ENCODE results near the gene ATP2B3. TPM values are rescaled to one million over a fixed set of nuclear protein-coding genes. Genes with fewer than 3 reads are reported as not detected.

The ATP2B3 gene
- total RNA-seq, 1 donor from 2014 or later: not detected

DNA sequence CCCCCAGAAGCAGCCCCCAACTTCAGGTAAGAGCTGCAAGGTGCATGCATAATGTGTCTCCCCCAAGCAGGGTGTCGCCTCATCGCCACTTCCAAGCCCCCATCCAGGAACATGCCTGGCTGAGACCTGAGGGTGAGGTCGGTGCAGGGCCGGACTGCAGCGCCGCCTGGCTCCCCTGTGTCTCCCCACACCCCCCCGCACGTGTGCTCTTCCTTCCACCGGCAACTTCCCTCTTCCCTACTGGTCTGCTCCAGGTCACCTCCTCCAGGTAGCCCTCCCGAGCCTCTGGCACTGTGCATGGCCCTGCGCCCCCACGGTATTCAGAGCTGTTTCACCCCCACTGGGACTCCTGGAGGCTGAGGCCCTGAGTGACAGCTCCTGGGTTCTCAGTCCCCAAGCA is 24.9 kb upstream of the ATP2B3 start:
- Mint-ChIP-seq H3K9me3 (no peaks in the 10 kb centered on the region), H3K27ac (no peak overlapping the region), H3K27me3 (ENCODE audit: low read depth) (peaks cover 1% of the 10 kb centered on the region), H3K36me3 (ENCODE audit: low read depth) (no peaks in the 10 kb centered on the region), H3K4me3 (ENCODE audit: low read depth) (no peak overlapping the region), H3K4me1 (ENCODE audit: low read depth) (no peaks in the 10 kb centered on the region)
- intact Hi-C loops (cut with micrococcal nuclease): no loop called here
- no peak for DNase-seq (ENCODE audit: low spot score)

DNA sequence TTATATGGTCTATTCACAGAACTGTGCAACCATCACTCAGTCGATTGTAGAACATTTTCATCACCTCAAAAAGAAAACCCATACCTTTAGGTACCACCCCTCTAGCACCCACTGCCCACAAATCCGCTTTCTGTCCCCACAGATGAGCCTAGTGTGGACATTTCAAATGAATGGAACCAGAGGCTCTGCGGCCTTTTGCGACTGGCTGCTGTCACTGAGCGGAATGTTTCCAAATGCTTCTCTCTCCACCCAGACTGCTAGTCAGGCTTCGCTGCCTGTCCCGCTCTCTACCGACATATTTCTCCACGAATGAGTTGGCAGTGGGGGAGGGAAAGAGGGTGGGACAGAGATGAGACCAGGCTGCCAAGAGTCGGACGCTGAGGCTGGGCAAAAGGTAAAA is 24.4 kb upstream of the ATP2B3 start:
- no peaks in the 10 kb centered on the region for H3K4me1 Mint-ChIP-seq (ENCODE audit: low read depth)
- peaks cover 1% of the 10 kb centered on the region for H3K27me3 Mint-ChIP-seq (ENCODE audit: low read depth)
- no peak for DNase-seq (ENCODE audit: low spot score)
- intact Hi-C loops (cut with micrococcal nuclease): no loop called here
- H3K9me3 Mint-ChIP-seq: no peaks in the 10 kb centered on the region
- no peak overlapping the region for H3K27ac Mint-ChIP-seq
- H3K4me3 Mint-ChIP-seq (ENCODE audit: low read depth): no peak overlapping the region
- no peaks in the 10 kb centered on the region for H3K36me3 Mint-ChIP-seq (ENCODE audit: low read depth)

DNA sequence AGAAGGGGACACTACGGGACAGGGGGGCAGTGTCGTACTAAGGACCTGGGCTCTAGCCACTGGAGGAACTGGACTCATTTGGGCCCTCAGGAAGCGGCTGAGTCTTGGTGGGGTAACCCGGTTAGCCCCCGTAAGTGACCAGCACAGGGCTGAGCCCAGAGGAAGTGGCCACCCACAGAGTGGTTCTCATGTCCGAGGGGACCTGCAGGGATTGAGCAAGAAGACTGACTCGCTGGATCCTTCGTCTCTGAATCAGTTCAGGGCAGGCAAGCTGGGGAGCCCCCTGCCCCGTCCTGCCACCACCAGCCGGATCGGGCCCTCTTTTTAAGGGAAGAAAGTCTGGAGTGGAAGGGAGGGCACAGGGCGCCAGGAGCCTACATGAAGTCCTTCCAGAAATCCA is 23.4 kb upstream of the ATP2B3 start:
- Mint-ChIP-seq H3K36me3 (ENCODE audit: low read depth) (no peaks in the 10 kb centered on the region), H3K9me3 (no peaks in the 10 kb centered on the region), H3K4me1 (ENCODE audit: low read depth) (no peaks in the 10 kb centered on the region), H3K4me3 (ENCODE audit: low read depth) (no peak overlapping the region), H3K27me3 (ENCODE audit: low read depth) (peaks cover 1% of the 10 kb centered on the region), H3K27ac (no peak overlapping the region)
- no peak for DNase-seq (ENCODE audit: low spot score)
- intact Hi-C loops (cut with micrococcal nuclease): no loop called here

DNA sequence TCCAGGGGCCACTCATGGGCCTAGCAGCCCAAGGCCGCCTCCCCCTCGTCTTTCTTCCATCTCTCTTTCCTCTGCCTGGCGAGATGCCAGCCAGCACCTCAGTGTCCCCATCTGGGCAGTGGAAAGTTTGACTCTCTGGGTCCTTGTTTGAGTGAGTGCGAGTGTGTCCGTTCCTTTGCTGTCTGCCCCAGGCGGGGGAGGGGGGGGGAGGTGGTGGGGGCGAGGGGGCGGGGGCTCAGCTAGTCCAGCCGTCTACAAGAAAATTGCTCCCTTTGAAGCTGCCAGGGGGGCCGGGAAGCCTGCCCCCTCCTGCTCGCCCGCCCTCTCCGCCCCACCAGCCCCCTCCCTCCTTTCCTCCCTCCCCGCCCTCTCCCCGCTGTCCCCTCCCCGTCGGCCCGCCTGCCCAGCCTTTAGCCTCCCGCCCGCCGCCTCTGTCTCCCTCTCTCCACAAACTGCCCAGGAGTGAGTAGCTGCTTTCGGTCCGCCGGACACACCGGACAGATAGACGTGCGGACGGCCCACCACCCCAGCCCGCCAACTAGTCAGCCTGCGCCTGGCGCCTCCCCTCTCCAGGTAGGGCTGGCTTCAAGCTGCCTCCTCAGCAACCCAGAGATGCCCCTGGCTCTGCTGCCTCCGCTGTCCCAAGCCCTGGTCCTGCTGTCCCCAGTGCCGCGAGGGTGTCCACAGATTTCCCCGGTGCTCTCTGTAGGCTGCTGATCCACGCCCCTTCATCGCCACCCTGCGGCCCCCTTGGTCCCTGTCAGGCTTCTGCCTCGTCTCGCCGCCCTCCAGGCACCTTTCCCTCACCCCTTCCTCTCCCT is 22.7 kb upstream of the ATP2B3 start, which contains the start of gene BGN:
TSS of gene BGN (plus strand) at position 440 of the 821 bp plus-strand sequence. CDS start 9,652 bp downstream, outside the sequence.
- DNase-seq (ENCODE audit: low spot score): no peak
- H3K4me3 Mint-ChIP-seq (ENCODE audit: low read depth): no peak within 1 kb of the TSS
- H3K27ac Mint-ChIP-seq: no peak within 1 kb of the TSS
- intact Hi-C loops (cut with micrococcal nuclease): no loop called here
- no peaks in the 10 kb centered on the region for H3K36me3 Mint-ChIP-seq (ENCODE audit: low read depth)
- H3K9me3 Mint-ChIP-seq: no peaks in the 10 kb centered on the region
- peaks cover 1% of the 10 kb centered on the region for H3K27me3 Mint-ChIP-seq (ENCODE audit: low read depth)
- H3K4me1 Mint-ChIP-seq (ENCODE audit: low read depth): no peaks in the 10 kb centered on the region

DNA sequence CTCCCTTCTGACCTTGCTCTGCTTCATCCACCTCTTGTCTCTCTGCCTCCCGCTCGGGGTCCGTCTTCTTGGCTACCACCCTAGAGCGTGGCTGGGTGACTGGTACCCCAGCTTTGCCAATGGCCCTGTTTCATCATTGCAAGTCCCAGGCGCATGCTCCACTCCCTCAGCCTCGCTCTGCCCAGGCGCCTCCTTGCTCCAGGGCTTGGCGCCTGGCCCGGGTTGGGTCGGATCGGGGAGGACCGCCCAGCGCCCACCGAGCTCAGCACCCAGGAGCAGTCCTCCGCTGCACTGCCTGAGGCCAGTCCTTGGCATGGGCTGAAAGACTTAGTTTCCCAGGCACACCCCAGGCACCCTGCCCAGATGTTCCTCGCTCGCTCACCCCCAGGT is 22.1 kb upstream of the ATP2B3 start:
- no peaks in the 10 kb centered on the region for H3K9me3 Mint-ChIP-seq
- no peaks in the 10 kb centered on the region for H3K36me3 Mint-ChIP-seq (ENCODE audit: low read depth)
- intact Hi-C loops (cut with micrococcal nuclease): no loop called here
- H3K4me3 Mint-ChIP-seq (ENCODE audit: low read depth): no peak overlapping the region
- no peak for DNase-seq (ENCODE audit: low spot score)
- peaks cover 1% of the 10 kb centered on the region for H3K27me3 Mint-ChIP-seq (ENCODE audit: low read depth)
- no peaks in the 10 kb centered on the region for H3K4me1 Mint-ChIP-seq (ENCODE audit: low read depth)
- H3K27ac Mint-ChIP-seq: no peak overlapping the region

DNA sequence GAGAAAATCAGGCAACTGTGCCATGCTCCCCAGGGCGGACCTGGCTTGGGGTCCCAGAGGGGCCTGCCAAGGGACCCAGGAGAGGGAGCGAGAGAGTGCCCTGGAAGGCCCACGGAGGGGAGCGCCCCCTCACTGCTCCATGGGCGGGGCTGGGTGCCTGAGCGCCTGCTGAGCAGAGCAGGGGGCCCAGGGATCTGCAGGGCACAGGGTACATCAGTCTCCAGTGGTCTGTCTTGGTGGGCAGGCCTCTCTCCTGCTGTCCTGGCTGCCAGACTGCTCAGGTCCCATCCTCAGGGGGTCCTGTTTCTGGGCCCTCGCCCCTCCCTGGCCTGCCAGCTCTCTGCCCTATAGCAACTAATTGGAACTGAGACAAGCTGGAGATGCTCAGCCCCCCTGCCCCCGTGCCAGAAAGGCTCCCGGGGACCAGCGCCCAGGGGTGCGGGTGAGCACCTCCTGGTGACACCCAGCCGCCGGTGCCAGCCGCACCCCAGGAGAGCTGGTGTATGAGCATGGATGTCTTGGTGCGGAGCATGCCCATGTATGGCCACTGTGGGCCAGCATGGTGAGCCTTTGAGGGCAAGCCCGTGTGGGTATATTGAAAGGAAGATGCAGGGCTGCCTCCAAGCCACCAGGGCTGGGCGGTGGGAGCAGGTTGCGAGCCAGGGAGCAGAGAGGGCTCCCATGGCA is 21.4 kb upstream of the ATP2B3 start:
- no peaks in the 10 kb centered on the region for H3K9me3 Mint-ChIP-seq
- no peak for DNase-seq (ENCODE audit: low spot score)
- no peaks in the 10 kb centered on the region for H3K36me3 Mint-ChIP-seq (ENCODE audit: low read depth)
- H3K4me3 Mint-ChIP-seq (ENCODE audit: low read depth): no peak overlapping the region
- intact Hi-C loops (cut with micrococcal nuclease): no loop called here
- peaks cover 1% of the 10 kb centered on the region for H3K27me3 Mint-ChIP-seq (ENCODE audit: low read depth)
- H3K4me1 Mint-ChIP-seq (ENCODE audit: low read depth): no peaks in the 10 kb centered on the region
- H3K27ac Mint-ChIP-seq: no peak overlapping the region

DNA sequence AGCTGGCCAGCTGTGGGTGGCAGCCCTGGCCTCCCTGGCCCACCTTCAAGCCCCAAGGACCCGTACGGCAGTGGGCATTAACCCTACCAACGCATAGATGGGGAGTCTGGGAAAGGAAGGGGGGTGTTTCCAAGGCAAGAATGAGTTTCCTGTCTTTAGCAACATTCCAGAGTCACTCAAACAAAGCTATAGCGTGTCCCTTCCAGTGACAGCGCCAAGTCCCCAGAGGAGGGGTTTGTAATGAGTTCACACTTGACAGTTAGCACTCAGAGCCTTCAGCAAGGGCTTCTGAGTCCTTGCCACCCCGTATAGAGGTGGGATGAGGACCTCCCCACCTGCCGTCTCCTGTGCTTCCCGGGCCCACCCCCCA is 20.9 kb upstream of the ATP2B3 start:
- H3K4me3 Mint-ChIP-seq (ENCODE audit: low read depth): no peak overlapping the region
- no peak for DNase-seq (ENCODE audit: low spot score)
- H3K9me3 Mint-ChIP-seq: no peaks in the 10 kb centered on the region
- peaks cover 1% of the 10 kb centered on the region for H3K27me3 Mint-ChIP-seq (ENCODE audit: low read depth)
- no peak overlapping the region for H3K27ac Mint-ChIP-seq
- no peaks in the 10 kb centered on the region for H3K4me1 Mint-ChIP-seq (ENCODE audit: low read depth)
- intact Hi-C loops (cut with micrococcal nuclease): no loop called here
- no peaks in the 10 kb centered on the region for H3K36me3 Mint-ChIP-seq (ENCODE audit: low read depth)

DNA sequence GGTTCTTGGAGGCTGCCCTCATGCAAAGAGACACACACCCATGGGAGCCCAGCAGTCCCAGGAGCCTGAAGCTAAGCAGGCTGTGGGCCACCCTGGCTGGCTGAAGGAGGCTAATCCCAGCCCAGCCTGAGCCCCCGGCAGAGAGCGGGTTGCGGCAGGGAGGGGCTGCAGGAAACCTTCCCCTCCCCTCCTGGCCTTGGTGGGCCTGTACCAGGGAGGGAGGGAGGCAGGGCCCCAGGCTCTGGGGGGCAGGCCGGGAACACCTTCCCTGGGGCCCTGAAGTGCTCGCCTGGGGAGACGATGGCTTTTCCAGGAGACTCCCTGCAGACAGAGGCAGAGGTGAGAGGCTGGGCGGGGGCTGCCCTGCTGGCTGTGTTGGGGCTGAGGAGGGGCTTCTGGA is 19.0 kb upstream of the ATP2B3 start:
- Mint-ChIP-seq H3K27ac (no peak overlapping the region), H3K4me3 (ENCODE audit: low read depth) (no peak overlapping the region), H3K27me3 (ENCODE audit: low read depth) (peaks cover 1% of the 10 kb centered on the region), H3K9me3 (no peaks in the 10 kb centered on the region), H3K36me3 (ENCODE audit: low read depth) (no peaks in the 10 kb centered on the region), H3K4me1 (ENCODE audit: low read depth) (no peaks in the 10 kb centered on the region)
- no peak for DNase-seq (ENCODE audit: low spot score)
- intact Hi-C loops (cut with micrococcal nuclease): no loop called here

DNA sequence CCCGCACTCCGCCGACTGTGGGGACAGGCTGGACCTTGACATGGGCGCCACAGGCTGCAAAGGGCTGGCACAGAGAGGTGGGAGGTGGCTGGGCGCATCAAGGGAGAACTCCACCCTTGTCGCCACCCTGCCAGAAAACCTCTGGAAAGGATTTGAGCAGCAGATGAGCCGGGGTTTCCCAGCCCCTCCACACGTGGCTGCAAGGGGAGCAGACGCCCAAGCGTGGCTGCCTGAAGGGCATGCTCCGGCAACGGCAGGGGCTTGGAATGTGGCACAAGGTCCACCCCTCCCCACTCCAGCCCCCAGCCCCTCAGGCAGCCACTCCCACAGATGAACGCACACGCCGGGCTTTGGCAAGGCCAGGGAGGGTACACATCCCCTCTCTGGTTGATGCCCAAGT is 18.1 kb upstream of the ATP2B3 start:
- intact Hi-C loops (cut with micrococcal nuclease): no loop called here
- no peak overlapping the region for H3K27ac Mint-ChIP-seq
- no peaks in the 10 kb centered on the region for H3K9me3 Mint-ChIP-seq
- no peaks in the 10 kb centered on the region for H3K36me3 Mint-ChIP-seq (ENCODE audit: low read depth)
- H3K4me3 Mint-ChIP-seq (ENCODE audit: low read depth): no peak overlapping the region
- peaks cover 1% of the 10 kb centered on the region for H3K27me3 Mint-ChIP-seq (ENCODE audit: low read depth)
- no peak for DNase-seq (ENCODE audit: low spot score)
- no peaks in the 10 kb centered on the region for H3K4me1 Mint-ChIP-seq (ENCODE audit: low read depth)

DNA sequence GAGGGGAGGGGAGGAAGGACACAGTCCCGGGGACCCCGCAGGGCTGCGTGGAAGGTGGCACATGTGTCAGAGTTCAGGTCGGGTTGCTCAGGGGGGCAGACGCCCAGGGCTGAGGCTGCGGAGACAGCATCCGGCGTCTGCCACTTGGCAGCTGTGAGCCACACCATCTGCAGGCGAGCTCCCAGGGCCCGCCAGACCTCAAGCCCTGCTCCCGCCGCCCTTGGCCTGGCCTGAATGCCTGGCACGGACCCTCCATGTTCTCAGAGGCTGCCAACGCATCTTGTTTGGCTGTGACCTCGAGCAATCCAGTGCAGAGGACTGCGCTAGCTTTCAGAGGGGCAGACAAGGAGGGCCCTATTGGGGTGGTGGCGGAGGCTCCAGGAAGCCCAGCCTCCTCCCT is 17.6 kb upstream of the ATP2B3 start:
- Mint-ChIP-seq H3K27ac (no peak overlapping the region), H3K9me3 (no peaks in the 10 kb centered on the region), H3K4me1 (ENCODE audit: low read depth) (no peaks in the 10 kb centered on the region), H3K36me3 (ENCODE audit: low read depth) (no peaks in the 10 kb centered on the region), H3K27me3 (ENCODE audit: low read depth) (peaks cover 1% of the 10 kb centered on the region), H3K4me3 (ENCODE audit: low read depth) (no peak overlapping the region)
- intact Hi-C loops (cut with micrococcal nuclease): no loop called here
- DNase-seq (ENCODE audit: low spot score): no peak

DNA sequence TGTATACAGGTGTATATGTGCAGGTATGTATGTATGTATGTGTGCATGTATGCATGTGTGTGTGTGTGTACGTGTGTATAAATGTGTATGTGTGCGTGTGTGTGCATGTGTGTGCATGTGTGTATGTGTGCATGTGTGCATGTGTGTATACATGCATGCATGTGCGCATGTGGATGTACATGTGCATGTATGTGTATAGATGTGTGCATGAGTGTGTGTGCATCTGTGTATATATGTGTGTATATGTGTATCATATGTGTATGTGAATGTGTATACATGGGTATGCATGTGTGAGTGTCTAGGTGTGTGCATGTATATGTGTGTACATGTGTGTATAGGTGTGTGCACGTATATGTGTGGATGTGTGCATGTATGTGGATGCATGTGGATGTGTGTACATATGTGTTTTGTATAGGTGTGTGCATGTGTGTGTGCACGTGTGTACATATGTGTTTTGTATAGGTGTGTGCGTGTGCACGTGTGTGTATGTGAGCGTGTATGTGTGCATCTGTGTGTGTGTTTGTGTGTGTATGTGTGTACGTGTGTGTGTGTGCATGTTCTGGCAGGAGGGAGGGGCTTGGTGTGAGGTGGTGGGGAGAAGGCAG is 16.7 kb upstream of the ATP2B3 start:
- no peak overlapping the region for H3K4me3 Mint-ChIP-seq (ENCODE audit: low read depth)

DNA sequence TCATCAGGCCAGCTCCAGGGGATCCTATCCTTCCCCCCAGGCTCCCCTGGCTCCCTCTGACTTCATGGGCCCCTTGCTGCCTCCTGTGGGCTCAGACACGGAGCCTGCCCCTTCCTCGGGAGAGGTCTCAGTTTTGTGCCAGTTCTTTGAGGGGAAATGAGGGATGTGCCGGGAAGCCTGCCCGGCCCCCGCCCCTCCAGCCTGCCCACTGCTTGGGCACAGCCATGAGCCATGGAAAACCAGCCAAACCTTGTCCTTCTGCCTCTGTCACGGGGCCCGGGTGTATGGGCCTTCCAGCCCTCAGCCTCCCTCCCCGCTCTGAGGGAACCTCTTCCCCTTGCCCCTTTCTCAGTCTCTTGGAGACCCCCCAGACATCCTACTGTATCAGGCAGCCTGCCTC is 15.9 kb upstream of the ATP2B3 start:
- intact Hi-C loops (cut with micrococcal nuclease): no loop called here
- no peaks in the 10 kb centered on the region for H3K4me1 Mint-ChIP-seq (ENCODE audit: low read depth)
- H3K27ac Mint-ChIP-seq: no peak overlapping the region
- DNase-seq (ENCODE audit: low spot score): no peak
- no peak overlapping the region for H3K4me3 Mint-ChIP-seq (ENCODE audit: low read depth)
- no peaks in the 10 kb centered on the region for H3K9me3 Mint-ChIP-seq
- H3K27me3 Mint-ChIP-seq (ENCODE audit: low read depth): no peaks in the 10 kb centered on the region
- no peaks in the 10 kb centered on the region for H3K36me3 Mint-ChIP-seq (ENCODE audit: low read depth)

More for the DNA sequence above, 16.7 kb upstream of the ATP2B3 start:
- Mint-ChIP-seq H3K27ac (no peak overlapping the region), H3K36me3 (ENCODE audit: low read depth) (no peaks in the 10 kb centered on the region), H3K9me3 (no peaks in the 10 kb centered on the region), H3K4me1 (ENCODE audit: low read depth) (no peaks in the 10 kb centered on the region), H3K27me3 (ENCODE audit: low read depth) (no peaks in the 10 kb centered on the region)
- DNase-seq (ENCODE audit: low spot score): no peak
- intact Hi-C loops (cut with micrococcal nuclease): no loop called here

DNA sequence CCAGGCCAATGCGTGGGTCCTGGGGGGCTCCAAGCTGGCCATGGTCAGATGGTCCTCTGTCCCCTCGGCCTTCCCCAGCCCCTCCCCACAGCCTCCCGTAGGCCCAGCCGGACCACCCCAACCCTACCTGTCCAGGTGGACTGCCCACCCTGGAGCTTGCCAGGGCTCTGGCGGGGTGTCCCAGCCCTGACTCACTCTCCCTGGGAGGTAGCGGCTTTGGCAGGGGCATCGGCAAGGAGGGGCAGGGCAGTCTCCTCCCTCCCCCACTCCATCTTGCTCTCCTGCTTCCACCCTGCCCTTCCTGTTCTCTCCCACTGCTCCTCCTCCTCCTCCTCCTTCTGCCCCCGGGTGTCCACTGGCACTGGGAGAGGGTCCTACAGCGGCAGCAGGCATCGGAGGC is 15.3 kb upstream of the ATP2B3 start:
- no peaks in the 10 kb centered on the region for H3K27me3 Mint-ChIP-seq (ENCODE audit: low read depth)
- no peak overlapping the region for H3K4me3 Mint-ChIP-seq (ENCODE audit: low read depth)
- H3K4me1 Mint-ChIP-seq (ENCODE audit: low read depth): no peaks in the 10 kb centered on the region
- no peak for DNase-seq (ENCODE audit: low spot score)
- intact Hi-C loops (cut with micrococcal nuclease): no loop called here
- H3K9me3 Mint-ChIP-seq: no peaks in the 10 kb centered on the region
- no peaks in the 10 kb centered on the region for H3K36me3 Mint-ChIP-seq (ENCODE audit: low read depth)
- H3K27ac Mint-ChIP-seq: no peak overlapping the region

All from activated T-helper 2 cell treated with anti-CD3 and anti-CD28 coated beads, Interferon-gamma antibody, Interleukin-2, Interleukin-4, amounts not matched to agents 10 μg/mL and 5 μg/mL and 100 μg/mL, durations not matched to agents 14 hours and 24 hours and 36 hours (primary cell).